Heart left ventricle (tissue), 16 donors: Measurements from ENCODE around the gene PSEN1. TPM values are rescaled to one million over a fixed set of nuclear protein-coding genes. Genes with fewer than 3 reads are reported as not detected.

Experiments
- ATAC-seq, 4 donors: fragments of 200-7000 bp; cut with Tn5 transposase; one replicate each; pipeline ENCODE4 v1.9.1; 2020 to 2022; ENCODE audit warnings: moderate library complexity in 4 of 4, mild to moderate bottlenecking in 3 of 4, moderate number of reproducible peaks in 1 of 4
- DNase-seq, 5 donors: peaks; one replicate each; pipeline ENCODE4 v3.0.0-alpha.2; 2020
- H3K27ac ChIP-seq, 12 donors: fragments of 200-600 bp; sonication (generic) in 4 of 12; one replicate each; pipeline versions ENCODE4 v1.5.0 to v1.8.0; 2016 to 2022; ENCODE audit warnings: mild to moderate bottlenecking in 2 of 12
- H3K27me3 ChIP-seq, 9 donors: fragments of 200-600 bp; sonication (generic) in 2 of 9; one replicate each; pipeline versions ENCODE4 v1.5.1 to v1.8.0; 2016 to 2022; ENCODE audit warnings: mild to moderate bottlenecking in 3 of 9
- H3K36me3 ChIP-seq, 9 donors: fragments of 200-600 bp; sonication (generic) in 2 of 9; one replicate each; pipeline versions ENCODE4 v1.5.0 to v1.8.0; 2018 to 2022; ENCODE audit warnings: mild to moderate bottlenecking in 2 of 9
- H3K4me1 ChIP-seq, 12 donors: fragments of 200-600 bp; sonication (generic) in 4 of 12; one replicate each; pipeline versions ENCODE4 v1.5.0 to v1.8.0; 2016 to 2022; ENCODE audit warnings: mild to moderate bottlenecking in 3 of 12
- H3K4me3 ChIP-seq, 12 donors: fragments of 200-600 bp; sonication (generic) in 4 of 12; one replicate each; pipeline versions ENCODE4 v1.5.0 to v1.8.0; 2017 to 2022; ENCODE audit warnings: mild to moderate bottlenecking in 9 of 12, moderate library complexity in 4 of 12
- H3K9me3 ChIP-seq, 12 donors: fragments of 200-600 bp; sonication (generic) in 4 of 12; one replicate each; pipeline versions ENCODE4 v1.5.0 to v1.8.0; 2016 to 2022; ENCODE audit warnings: mild to moderate bottlenecking in 1 of 12
- POLR2A ChIP-seq, 2 donors: fragments of 450-650 bp; IDR thresholded peaks; one replicate each; pipeline ENCODE4 v1.6.1; 2017; ENCODE audit warnings: antibody characterized with exemption in 2 of 2, mild to moderate bottlenecking in 2 of 2, moderate library complexity in 2 of 2
- WGBS, 4 donors: extraction: QIAGEN DNeasy Blood & Tissue Kit in 2 of 4; methylation state at CpG; one replicate each; pipeline versions ENCODE4 v1.1.5 to v1.1.7; 2013 to 2018; 5-methylcytosine and 5-hydroxymethylcytosine counted together
- intact Hi-C, 10 donors: fragments of 100-400 bp; cut with DNase I; formaldehyde crosslinking; loops; one replicate each; pipeline versions ENCODE4 v1.11.1 to v1.14.2; 2022
- polyA plus RNA-seq, 2 donors: library from polyadenylated mRNA; stranded (reverse); fragments of 200-250 nt; gene quantifications; one replicate each; pipeline ENCODE4 v1.2.3, GENCODE V29; 2013
- total RNA-seq, 9 donors: library from RNA; depleted of rRNA in 2 of 9; stranded (reverse); fragments of >200 nt in 2 of 9; fragmentation: NEBNext Ultra II Directional in 3 of 9; extraction: Animal tissue kit (Norgen Biotek cat#: 25700) in 3 of 9; gene quantifications; one replicate each; pipeline versions ENCODE4 v1.1.0 to v1.2.4, GENCODE V29; 2016 to 2023
- TF ChIP-seq, protein P1 (sequence below), 12 donors: fragments of 200-600 bp; sonication (generic) in 4 of 12; IDR thresholded peaks; one replicate each; pipeline versions ENCODE4 v1.5.0 to v1.8.0; 2018 to 2022; ENCODE audit warnings: antibody characterized with exemption in 12 of 12, mild to moderate bottlenecking in 5 of 12
- donor health status: ischemic (EF 13 %, LVEDD 7.1; RV severe dilation, severe dysfunction).
- donor health status: healthy with polysubstance abuse.
- donor health status: DM: no; HTN: yes; CAD: no.
- donor health status: DM: no; HTN: no; CAD: no.
- donor health status: ischemic (EF 25% LVEDD 6.9; RV normal size, moderate dysfunction).
- donor health status: ischemic (EF 25% LVEDD 5.7; RV mildly dilated, moderate dysfunction).
- donor health status: healthy.
- donor health status: DM: yes; HTN: yes; CAD: no.
- donor health status: ischemic (EF 35%, LVEDD 5.7; RV mildly dilated, moderate dysfunction).
- donor health status: nonischemic (EF 11% LVEDD 7.7; RV severe dilation, severe dysfunction).
- donor health status: DM: yes; HTN: yes; CAD: no.
- donor health status: PGD.
- donor health status: ischemic (EF 29% LVEDD 5.4; RV normal size, mild dysfunction).
- donor health status: nonischemic (EF 23%, LVEDD 6.1; RV moderate dilation, normal function).

The PSEN1 gene
- total and polyA plus RNA-seq, 11 donors: 11.6 to 44.1 (median 22.4) TPM

DNA sequence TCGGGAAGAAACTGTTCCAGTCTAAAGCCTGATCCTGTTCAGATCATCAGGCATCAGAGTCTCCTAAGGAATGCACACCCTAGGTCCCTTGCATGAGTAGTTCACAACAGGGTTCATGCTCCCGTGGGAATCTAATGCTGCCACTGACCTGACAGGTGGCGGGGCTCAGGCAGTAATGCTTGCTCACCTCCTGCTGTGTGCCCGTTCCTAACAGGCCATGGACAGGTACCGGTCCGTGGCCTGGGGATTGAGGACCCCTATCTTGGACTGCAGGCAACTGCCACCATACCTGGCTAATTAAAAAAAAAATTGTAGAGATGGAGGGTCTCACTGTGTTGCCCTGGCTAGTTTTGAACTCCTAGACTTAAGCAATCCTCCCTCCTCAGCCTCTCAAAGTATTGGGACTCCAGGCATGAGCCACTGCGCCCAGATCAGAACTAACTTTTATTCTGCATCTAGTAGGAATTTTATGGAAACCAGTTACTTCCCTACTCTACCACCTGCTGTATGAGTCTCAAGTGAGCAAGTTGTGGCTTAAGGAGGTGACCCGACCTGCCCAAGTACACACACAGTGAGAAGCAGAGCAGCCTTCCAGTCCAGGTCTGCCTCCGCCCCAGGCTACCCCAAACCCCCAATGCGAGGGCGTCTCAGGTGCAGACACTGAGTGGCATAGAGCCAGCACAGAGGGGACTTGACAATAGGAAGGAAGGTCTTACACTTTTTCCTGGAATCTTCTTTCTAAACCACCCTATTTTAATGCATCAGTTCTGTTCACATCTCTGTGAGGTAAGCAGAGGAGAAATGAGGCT lies 98.5 kb downstream of the PSEN1 start:
- no peaks in the 10 kb centered on the region for H3K9me3 ChIP-seq
- TF ChIP-seq, protein P1, sequence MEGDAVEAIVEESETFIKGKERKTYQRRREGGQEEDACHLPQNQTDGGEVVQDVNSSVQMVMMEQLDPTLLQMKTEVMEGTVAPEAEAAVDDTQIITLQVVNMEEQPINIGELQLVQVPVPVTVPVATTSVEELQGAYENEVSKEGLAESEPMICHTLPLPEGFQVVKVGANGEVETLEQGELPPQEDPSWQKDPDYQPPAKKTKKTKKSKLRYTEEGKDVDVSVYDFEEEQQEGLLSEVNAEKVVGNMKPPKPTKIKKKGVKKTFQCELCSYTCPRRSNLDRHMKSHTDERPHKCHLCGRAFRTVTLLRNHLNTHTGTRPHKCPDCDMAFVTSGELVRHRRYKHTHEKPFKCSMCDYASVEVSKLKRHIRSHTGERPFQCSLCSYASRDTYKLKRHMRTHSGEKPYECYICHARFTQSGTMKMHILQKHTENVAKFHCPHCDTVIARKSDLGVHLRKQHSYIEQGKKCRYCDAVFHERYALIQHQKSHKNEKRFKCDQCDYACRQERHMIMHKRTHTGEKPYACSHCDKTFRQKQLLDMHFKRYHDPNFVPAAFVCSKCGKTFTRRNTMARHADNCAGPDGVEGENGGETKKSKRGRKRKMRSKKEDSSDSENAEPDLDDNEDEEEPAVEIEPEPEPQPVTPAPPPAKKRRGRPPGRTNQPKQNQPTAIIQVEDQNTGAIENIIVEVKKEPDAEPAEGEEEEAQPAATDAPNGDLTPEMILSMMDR (IDR thresholded peaks at IDR 0.05): no peak
- TF ChIP-seq POLR2A (IDR thresholded peaks at IDR 0.05): no peak
- peaks cover 3 to 53% (median 24%) of the 10 kb centered on the region in 12 donors for H3K4me1 ChIP-seq
- H3K27ac ChIP-seq: no peak overlapping the region
- intact Hi-C loops: no loop called here
- H3K4me3 ChIP-seq: no peak overlapping the region
- ATAC-seq (no peak), DNase-seq (no peak)
- peaks cover 14 to 58% (median 26%) of the 10 kb centered on the region in 9 donors for H3K27me3 ChIP-seq
- H3K36me3 ChIP-seq: no peaks in the 10 kb centered on the region
- WGBS, 4 donors: 87 to 89% (median 89%) methylated on average over 7 to 11 of the region's 11 CpGs

DNA sequence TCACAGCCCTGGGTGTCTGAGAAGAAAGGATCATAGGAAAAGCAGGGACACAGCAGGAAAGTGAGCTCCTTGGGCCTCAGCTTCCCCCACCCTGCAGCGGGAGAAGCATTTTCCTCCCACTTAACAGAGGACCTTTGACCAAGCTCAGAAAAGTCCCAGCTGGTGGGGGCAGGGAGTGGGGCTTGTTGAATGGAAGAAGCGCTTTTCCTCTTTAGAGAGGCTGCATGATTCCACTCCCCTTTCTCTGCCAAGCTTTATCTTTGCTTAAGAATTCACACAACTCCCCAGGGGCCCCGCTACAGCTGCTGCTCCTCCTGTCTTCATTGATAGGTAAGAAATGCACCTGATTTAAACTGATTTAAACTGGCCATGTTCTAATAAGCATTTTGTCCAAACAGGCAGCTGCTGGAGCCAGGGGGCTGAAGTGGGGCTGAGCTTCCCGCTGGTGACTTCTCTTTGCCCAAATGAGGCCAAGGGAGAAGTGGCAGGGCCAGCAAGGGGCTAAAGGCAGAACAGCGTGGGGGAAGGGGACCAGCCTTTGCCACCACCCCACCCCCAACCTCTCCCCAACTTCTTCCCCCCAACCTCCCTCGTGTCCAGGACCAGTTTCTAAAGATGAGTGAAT lies 99.3 kb downstream of the PSEN1 start:
- Histone ChIP-seq H3K27me3 (peaks cover 14 to 67% (median 30%) of the 10 kb centered on the region in 9 donors), H3K36me3 (no peaks in the 10 kb centered on the region), H3K4me1 (peaks cover 3 to 61% (median 27%) of the 10 kb centered on the region in 12 donors), H3K9me3 (no peaks in the 10 kb centered on the region), H3K27ac (no peak overlapping the region), H3K4me3 (no peak overlapping the region)
- 57 to 71% (median 62%) methylated on average over 6 of the region's 6 CpGs for WGBS, 4 donors
- intact Hi-C loops: no loop called here
- no peak for TF ChIP-seq POLR2A (IDR thresholded peaks at IDR 0.05)
- ATAC-seq: no peak
- no peak for DNase-seq

DNA sequence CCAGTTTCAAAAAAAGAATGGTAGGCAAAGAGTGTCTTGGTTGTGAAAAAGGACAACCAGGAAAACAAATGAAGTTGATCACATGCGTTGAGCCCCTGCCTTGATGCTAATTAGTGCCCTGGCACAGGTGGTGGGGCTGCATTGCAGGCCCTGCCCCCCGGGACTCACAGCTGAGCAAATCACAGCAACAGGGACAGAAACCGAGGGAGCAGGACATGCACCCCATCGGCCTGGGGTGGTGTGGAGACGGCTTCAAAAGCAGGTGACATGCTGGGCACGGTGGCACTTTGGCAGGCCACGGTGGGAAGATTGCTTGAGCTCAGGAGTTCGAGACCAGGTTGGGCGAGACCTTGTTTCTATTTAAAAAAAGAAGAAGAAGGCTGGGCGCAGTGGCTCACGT lies 99.8 kb downstream of the PSEN1 start:
- H3K27ac ChIP-seq: no peak overlapping the region
- H3K4me1 ChIP-seq: peaks cover 3 to 66% (median 27%) of the 10 kb centered on the region in 12 donors
- DNase-seq (no peak), ATAC-seq (no peak)
- no peaks in the 10 kb centered on the region for H3K9me3 ChIP-seq
- no peak for TF ChIP-seq POLR2A (IDR thresholded peaks at IDR 0.05)
- intact Hi-C loops: no loop called here
- WGBS, 4 donors: 71 to 86% (median 75%) methylated on average over 11 of the region's 11 CpGs
- no peaks in the 10 kb centered on the region for H3K36me3 ChIP-seq
- no peak overlapping the region for H3K4me3 ChIP-seq
- H3K27me3 ChIP-seq: peaks cover 14 to 68% (median 30%) of the 10 kb centered on the region in 9 donors

DNA sequence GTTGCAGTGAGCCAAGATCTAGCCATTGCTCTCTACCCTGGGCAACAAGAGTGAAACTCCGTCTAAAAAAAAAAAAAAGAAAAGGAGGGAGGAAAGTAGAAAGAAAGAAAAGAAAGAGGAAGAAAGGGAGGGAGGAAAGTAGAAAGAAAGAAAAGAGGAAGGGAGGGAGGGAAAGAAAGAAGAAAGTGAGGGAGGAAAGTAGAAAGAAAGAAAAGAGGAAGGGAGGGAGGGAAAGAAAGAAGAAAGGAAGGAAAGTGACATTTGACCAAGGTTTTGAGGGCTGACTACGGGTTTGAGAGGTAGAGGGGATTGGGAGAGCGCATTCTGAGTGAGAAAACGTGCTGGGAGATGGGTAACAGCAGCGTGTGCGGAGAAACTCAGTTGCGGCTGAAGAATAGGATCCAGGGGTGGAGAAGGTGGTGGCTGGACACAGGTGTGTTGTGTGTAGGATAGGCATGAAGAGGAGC lies 100.5 kb downstream of the PSEN1 start:
- peaks cover 14 to 68% (median 30%) of the 10 kb centered on the region in 9 donors for H3K27me3 ChIP-seq
- intact Hi-C loops: no loop called here
- H3K9me3 ChIP-seq: no peaks in the 10 kb centered on the region
- no peak overlapping the region for H3K27ac ChIP-seq
- peaks cover 3 to 71% (median 27%) of the 10 kb centered on the region in 12 donors for H3K4me1 ChIP-seq
- TF ChIP-seq, protein P1 (IDR thresholded peaks at IDR 0.05): no peak
- no peak for TF ChIP-seq POLR2A (IDR thresholded peaks at IDR 0.05)
- peak overlapping the region in 4 of 12 donors; percentile 41 to 63 (median 58) for H3K4me3 ChIP-seq
- no peaks in the 10 kb centered on the region for H3K36me3 ChIP-seq
- 61 to 76% (median 74%) methylated on average over 6 to 7 of the region's 7 CpGs for WGBS, 4 donors
- ATAC-seq: no peak
- no peak for DNase-seq

DNA sequence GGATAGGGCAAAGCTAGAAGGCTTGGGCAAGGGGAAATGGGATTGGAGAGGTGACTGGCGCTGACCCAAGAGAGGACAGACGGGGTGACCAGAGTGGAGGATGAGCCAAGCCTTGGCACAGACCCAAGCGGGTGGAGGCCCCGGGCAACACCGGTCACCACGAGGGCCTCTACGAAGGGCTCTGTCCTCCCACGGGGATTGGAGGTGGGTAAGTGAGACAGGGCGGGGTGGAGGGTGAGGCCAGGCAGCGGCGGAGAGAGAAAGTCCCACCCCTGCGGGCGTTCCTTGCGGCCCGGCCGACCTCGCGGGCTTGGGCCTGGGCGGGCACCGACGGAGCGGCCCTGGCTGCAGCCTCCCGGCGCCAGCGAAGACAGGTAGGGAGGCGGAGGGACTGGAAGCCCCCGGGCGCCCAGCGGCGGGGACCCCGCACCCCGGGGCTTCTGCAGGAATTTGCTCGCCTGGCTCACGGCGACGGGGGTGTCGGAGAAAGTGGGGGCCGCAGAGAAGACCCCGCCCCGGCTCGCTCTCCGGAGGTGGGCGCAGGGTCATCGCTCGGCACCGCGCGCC lies 101.0 kb downstream of the PSEN1 start, which contains the start of gene PAPLN:
PAPLN (plus strand) TSS at position 288 of the 567 bp plus-strand sequence. CDS start 2,273 bp downstream, outside the sequence.
- no peak for DNase-seq
- peaks cover 14 to 68% (median 30%) of the 10 kb centered on the region in 9 donors for H3K27me3 ChIP-seq
- ATAC-seq: peak in 2 of 4 donors; percentile 14 to 42
- H3K9me3 ChIP-seq: no peaks in the 10 kb centered on the region
- H3K4me1 ChIP-seq: peaks cover 3 to 70% (median 26%) of the 10 kb centered on the region in 12 donors
- TF ChIP-seq POLR2A (IDR thresholded peaks at IDR 0.05): no peak
- TF ChIP-seq, protein P1 (IDR thresholded peaks at IDR 0.05): no peak
- no peaks in the 10 kb centered on the region for H3K36me3 ChIP-seq
- H3K27ac ChIP-seq: peak within 1 kb of the TSS in 3 of 12 donors; percentile 34 to 52 (median 48)
- WGBS, 4 donors: 5 to 9% (median 6%) methylated on average over 29 to 48 of the region's 48 CpGs
- intact Hi-C loops: no loop called here
- peak within 1 kb of the TSS; percentile 15 to 64 (median 48) for H3K4me3 ChIP-seq
